ENCODE measurements around the gene CGN.

The CGN gene

GRCh38 chr1:151563376-151563775 lies 52.2 kb downstream of the CGN start:
- DNase-seq: no peak

DNA sequence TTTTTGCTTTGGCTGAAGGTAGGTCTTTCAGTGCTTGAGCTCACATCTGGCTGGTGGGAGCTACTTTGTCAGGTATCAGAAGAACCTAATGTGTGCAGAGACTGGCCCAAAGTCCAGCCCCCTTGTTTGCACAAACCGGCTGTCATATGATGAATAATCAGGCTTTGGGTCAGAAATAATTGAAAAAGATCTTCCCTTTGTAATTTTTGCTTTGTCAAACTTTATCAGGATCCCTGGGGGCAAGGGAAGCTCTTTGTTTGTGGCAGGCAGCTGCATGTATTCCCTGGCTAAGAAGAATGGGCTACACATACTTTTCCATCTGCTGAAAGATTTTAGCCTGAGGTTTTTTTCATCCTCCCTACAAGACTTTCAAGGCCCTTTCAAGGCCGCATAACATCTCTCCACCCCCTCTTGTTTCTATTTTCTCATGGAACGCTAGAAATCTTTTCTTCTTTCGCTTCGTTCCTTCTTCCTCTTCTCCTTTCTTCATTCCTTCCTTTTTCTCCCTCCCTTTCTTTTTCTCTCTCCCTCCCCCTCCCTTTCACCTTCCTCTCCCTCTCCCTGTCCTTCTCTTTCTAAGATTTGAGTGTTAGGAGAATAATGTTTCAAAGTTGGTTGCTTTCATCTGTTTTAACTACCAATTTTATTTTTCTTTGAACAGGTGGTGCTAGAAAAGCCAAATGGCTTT lies 54.5 kb downstream of the CGN start:
- no peak for DNase-seq

DNA sequence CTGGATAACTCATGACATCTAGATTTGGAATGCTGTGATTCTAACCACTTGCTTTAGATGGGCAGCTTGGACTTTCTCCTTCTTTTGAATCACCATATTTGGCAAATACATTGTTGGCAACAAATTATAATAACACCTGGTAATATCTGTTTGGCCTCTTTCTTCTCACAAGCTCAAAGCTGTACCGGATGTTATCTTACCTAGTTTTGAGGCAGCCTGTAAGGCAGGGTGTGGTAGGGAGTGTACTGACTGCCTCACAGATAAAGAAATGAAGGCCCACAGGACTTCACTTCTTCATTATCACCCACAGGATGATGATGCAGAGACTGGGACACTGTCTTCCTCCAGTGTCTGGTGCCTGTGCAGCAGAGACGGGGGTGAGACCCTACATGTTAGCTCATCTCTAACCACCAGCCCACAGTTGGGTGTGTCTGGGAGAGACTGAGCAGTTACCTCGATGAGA lies 57.5 kb downstream of the CGN start:
- no peak for DNase-seq

DNA sequence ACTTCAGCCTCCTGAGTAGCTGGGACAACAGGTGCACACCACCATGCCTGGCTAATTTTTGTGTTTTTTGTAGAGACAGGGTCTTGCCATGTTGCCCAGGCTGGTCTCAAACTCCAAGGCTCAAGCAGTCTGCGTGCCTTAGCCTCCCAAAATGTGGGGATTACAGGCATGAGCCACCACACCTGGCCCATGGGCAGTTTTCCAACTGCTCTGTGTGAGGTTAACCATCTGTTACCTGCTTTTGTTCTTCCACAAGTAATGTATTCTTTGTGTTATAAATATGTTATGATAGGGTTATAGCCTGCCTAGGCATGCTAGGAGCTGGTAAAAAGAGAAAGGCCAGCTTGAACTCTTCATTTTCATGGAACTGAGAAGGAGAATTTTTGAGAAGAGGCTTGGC lies 59.6 kb downstream of the CGN start:
- no peak for DNase-seq

DNA sequence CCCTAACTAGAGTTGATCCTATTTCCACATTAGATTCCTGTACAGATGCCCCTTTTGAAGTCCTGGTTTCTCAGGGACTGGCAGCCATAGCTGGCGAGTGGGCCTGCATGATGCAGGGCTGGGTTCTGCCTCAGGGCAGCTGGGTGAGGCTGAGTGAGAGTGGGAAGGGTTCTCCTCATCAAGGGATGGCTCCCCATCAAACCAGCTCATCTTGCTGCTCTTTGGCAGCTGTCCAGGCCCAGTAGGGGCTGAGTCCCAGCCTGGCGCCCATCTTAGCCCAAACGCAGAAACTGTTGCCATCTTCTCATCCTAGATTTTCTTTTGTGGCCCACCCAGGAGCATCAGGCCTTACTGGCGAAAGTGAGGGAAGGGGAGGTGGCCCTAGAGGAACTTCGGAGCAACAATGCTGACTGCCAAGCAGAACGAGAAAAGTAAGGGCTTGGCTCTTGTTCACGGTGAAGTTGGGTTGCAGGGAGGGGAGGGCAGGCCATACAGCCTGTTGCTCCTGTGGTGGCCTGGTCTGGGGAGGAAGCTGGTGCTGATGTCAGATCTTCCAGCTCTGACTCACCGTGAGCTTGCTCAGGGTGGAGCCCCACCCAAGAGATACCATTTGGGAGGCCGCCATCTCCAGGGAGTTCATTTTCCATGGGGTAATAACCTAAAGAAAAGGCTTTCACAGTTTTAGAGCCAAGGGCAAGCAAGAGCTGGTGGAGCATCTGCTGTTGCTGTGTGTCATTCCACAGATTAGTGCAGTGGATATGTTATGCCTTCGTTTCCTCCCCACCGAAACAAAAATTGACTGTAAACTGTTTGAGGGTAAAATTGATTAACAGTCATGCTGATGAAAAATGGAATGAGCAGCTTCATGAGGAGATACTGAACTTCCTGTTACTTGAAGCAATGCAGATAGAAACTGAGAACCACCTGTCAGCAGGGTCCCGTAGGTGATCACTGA lies 63.7 kb downstream of the CGN start:
- DNase-seq: no peak

GRCh38 chr1:151577173-151577572 lies 66.0 kb downstream of the CGN start:
- DNase-seq: no peak

- DNase-seq: no peak
These were observed 67.8 kb downstream of the CGN start for GRCh38 chr1:151578941-151579340.

GRCh38 chr1:151579436-151580225 lies 68.4 kb downstream of the CGN start:
- DNase-seq: no peak

GRCh38 chr1:151581451-151581850 lies 70.3 kb downstream of the CGN start:
- no peak for DNase-seq

- no peak for DNase-seq
These were observed 70.7 kb downstream of the CGN start for GRCh38 chr1:151581921-151582320.

GRCh38 chr1:151583796-151584195 lies 72.6 kb downstream of the CGN start:
- no peak for DNase-seq

DNA sequence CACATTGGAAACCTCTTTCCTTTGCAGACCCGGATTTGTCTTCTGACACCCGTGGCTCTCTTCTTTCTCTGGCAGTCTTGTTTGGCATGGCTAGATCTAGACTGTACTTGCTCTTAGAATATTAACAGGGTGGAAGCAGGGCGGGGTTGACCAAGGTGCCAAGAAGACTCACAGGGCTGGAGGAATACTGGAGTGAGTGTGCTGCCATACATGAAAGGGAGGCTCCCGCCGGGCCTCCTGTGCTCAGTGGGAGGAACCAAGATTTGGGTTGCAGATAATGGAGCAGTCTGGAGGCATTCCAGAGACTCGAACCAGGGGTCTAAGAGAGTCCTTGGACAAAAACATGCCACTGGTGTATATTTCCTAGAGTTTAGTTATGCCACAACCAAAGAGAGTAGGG lies 73.1 kb downstream of the CGN start:
- no peak for DNase-seq

DNA sequence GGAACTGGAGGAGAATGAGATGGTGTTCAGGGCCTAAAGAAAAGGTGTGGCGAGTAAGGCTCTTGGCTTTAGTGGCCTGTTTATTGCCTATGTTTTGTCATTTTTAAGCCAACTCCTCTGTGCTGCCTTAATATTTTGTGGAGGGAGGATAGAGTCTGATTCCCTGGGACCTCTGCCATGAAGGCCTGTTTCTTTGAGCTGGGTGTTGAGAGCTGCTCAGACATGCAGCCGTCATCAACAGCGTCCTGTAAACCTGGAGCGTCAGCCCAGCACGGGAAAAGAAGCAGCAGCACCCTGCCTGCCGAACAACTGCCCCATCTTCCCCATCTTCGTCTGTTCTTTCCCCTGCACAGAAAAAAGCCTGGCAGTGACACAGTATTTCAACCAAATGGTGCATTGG lies 73.6 kb downstream of the CGN start:
- no peak for DNase-seq

- DNase-seq: no peak
These were observed 74.4 kb downstream of the CGN start for GRCh38 chr1:151585622-151586021.

Measured in activated CD4-positive, CD25-positive, alpha-beta regulatory T cell (primary cell).